A673 (cell line): ENCODE data around the gene ABCB4. TPM values are rescaled to one million over a fixed set of nuclear protein-coding genes. Genes with fewer than 3 reads are reported as not detected.

Experiments used
- BruUV-seq: library from RNA; stranded (reverse); fragments of 400-500 nt; replicated peaks from 2 replicates; lab custom pipeline; 2021; lab: Mats Ljungman, UMichigan
- CTCF ChIA-PET: fragments of 300-600 bp; sonication (Branson Sonifier 250); formaldehyde crosslinking; loops from one replicate; lab custom pipeline; 2022; ENCODE audit warnings: antibody characterized with exemption; lab: Charles Lee
- POLR2A ChIA-PET: fragments of 300-600 bp; sonication (Branson Sonifier 250); formaldehyde crosslinking; loops from one replicate; lab custom pipeline; 2022; ENCODE audit warnings: antibody characterized with exemption; ENCODE audit not compliant: low non-redundant PET; lab: Charles Lee
- DNase-seq: peaks from one replicate; pipeline ENCODE4 v3.0.0-alpha.2; 2015; ENCODE audit warnings: low spot score
- H3K27ac ChIP-seq: fragments of 200-600 bp; sonication (generic); 2 replicates; pipeline ENCODE4 v1.5.1; 2016; ENCODE audit warnings: mixed run types, low read depth, mild to moderate bottlenecking, mixed read lengths, antibody characterized with exemption, low read length; ENCODE audit not compliant: poor library complexity, severe bottlenecking
- H3K27me3 ChIP-seq: fragments of 200-600 bp; sonication (generic); replicated peaks from 2 replicates; pipeline ENCODE4 v1.6.1; 2017; ENCODE audit warnings: mixed run types, low read depth, mild to moderate bottlenecking, mixed read lengths, antibody characterized with exemption, low read length; ENCODE audit not compliant: insufficient read depth, poor library complexity
- H3K36me3 ChIP-seq: fragments of 200-600 bp; sonication (generic); 2 replicates; pipeline ENCODE4 v1.6.1; 2016; ENCODE audit warnings: mixed run types, mild to moderate bottlenecking, mixed read lengths, antibody characterized with exemption, low read length; ENCODE audit not compliant: insufficient read depth, poor library complexity, severe bottlenecking
- H3K4me1 ChIP-seq: fragments of 200-600 bp; sonication (generic); 2 replicates; pipeline ENCODE4 v1.6.1; 2017; ENCODE audit warnings: mixed run types, mild to moderate bottlenecking, mixed read lengths, antibody characterized with exemption, low read length; ENCODE audit not compliant: insufficient read depth, poor library complexity, severe bottlenecking
- H3K4me3 ChIP-seq: fragments of 200-600 bp; sonication (generic); 2 replicates; pipeline ENCODE4 v1.5.1; 2016; ENCODE audit warnings: low read depth, mixed run types, mild to moderate bottlenecking, mixed read lengths, low read length; ENCODE audit not compliant: poor library complexity, severe bottlenecking
- H3K9me3 ChIP-seq: fragments of 200-600 bp; sonication (generic); 2 replicates; pipeline ENCODE4 v1.6.1; 2016; ENCODE audit warnings: mixed run types, low read depth, mild to moderate bottlenecking, mixed read lengths, antibody characterized with exemption, low read length; ENCODE audit not compliant: poor library complexity, severe bottlenecking
- EZH2 ChIP-seq: fragments of 200-600 bp; sonication (generic); IDR thresholded peaks from 2 replicates; pipeline ENCODE4 v1.6.1; 2017; ENCODE audit warnings: borderline replicate concordance, low read depth, mild to moderate bottlenecking, mixed read lengths, antibody characterized with exemption, low read length; ENCODE audit not compliant: poor library complexity, severe bottlenecking
- intact Hi-C: fragments of 100-400 bp; cut with micrococcal nuclease; formaldehyde crosslinking; loops from one replicate; pipeline ENCODE4 v1.10.0; 2022; ENCODE audit not compliant: unreplicated experiment
- total RNA-seq: library from RNA; stranded (reverse); gene quantifications from 2 replicates; pipeline ENCODE4 v1.2.3, GENCODE V29; 2021
- TF ChIP-seq, protein P1 (sequence below): fragments of 300-800, 200-600 bp; sonication (generic); conservative IDR thresholded peaks from 2 replicates; pipeline ENCODE4 v1.5.1; 2017; ENCODE audit warnings: low read depth, mild to moderate bottlenecking, antibody characterized with exemption, low read length, moderate library complexity, mixed read lengths

Gene ABCB4
- total RNA-seq, 1 experiment from 2014 or later = 0.15 TPM

GRCh38 chr7:87450706-87451105 lies 24.8 kb downstream of the ABCB4 start:
- Histone ChIP-seq H3K4me3 (no peak overlapping the region), H3K9me3 (no peaks in the 10 kb centered on the region), H3K36me3 (no peaks in the 10 kb centered on the region), H3K27ac (no peak overlapping the region), H3K27me3 (peaks cover 13% of the 10 kb centered on the region), H3K4me1 (no peaks in the 10 kb centered on the region)
- no TSS peak for BruUV-seq
- TF ChIP-seq, protein P1, sequence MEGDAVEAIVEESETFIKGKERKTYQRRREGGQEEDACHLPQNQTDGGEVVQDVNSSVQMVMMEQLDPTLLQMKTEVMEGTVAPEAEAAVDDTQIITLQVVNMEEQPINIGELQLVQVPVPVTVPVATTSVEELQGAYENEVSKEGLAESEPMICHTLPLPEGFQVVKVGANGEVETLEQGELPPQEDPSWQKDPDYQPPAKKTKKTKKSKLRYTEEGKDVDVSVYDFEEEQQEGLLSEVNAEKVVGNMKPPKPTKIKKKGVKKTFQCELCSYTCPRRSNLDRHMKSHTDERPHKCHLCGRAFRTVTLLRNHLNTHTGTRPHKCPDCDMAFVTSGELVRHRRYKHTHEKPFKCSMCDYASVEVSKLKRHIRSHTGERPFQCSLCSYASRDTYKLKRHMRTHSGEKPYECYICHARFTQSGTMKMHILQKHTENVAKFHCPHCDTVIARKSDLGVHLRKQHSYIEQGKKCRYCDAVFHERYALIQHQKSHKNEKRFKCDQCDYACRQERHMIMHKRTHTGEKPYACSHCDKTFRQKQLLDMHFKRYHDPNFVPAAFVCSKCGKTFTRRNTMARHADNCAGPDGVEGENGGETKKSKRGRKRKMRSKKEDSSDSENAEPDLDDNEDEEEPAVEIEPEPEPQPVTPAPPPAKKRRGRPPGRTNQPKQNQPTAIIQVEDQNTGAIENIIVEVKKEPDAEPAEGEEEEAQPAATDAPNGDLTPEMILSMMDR = no peak
- TF ChIP-seq EZH2 = no peak
- POLR2A ChIA-PET = no interaction called here
- CTCF ChIA-PET = no interaction called here
- DNase-seq = no peak
- intact Hi-C loops = no loop called here

DNA sequence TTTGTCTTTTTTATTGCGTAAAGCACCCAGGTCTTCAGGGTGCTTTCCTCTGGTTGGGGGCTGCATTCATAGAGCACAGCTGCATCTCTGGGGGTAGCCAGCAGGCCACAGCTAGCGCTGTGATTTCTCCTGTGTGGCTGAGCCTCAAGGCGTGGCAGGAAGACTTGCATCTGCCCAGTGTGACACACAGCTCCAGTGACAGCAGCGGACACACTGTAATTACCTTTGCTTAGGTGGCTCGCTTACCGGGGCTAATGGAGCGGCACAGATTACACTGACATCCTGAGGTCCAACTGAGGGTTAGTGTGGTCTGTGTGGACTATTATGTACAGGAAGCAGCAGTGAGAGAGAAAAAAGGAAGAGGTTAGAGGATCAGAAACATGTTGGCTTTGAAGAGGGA lies 27.1 kb downstream of the ABCB4 start:
- H3K9me3 ChIP-seq = no peaks in the 10 kb centered on the region
- peaks cover 1% of the 10 kb centered on the region for H3K27me3 ChIP-seq
- no peak overlapping the region for H3K4me3 ChIP-seq
- no peak for DNase-seq
- CTCF ChIA-PET = no interaction called here
- no peaks in the 10 kb centered on the region for H3K36me3 ChIP-seq
- H3K27ac ChIP-seq = no peak overlapping the region
- no peak for TF ChIP-seq EZH2
- TF ChIP-seq, protein P1 = no peak
- no peaks in the 10 kb centered on the region for H3K4me1 ChIP-seq
- POLR2A ChIA-PET = no interaction called here
- BruUV-seq = no TSS peak
- intact Hi-C loops = no loop called here

GRCh38 chr7:87447116-87447635 lies 28.3 kb downstream of the ABCB4 start:
- intact Hi-C loops = no loop called here
- Histone ChIP-seq H3K4me3 (no peak overlapping the region), H3K4me1 (no peaks in the 10 kb centered on the region), H3K9me3 (no peaks in the 10 kb centered on the region), H3K36me3 (no peaks in the 10 kb centered on the region), H3K27ac (no peak overlapping the region), H3K27me3 (no peaks in the 10 kb centered on the region)
- no peak for DNase-seq
- TF ChIP-seq EZH2 = no peak
- TF ChIP-seq, protein P1 = no peak
- ChIA-PET CTCF (no interaction called here), POLR2A (no interaction called here)
- no TSS peak for BruUV-seq
